GM21447 (cell line): ENCODE results near the gene CCDC141.
A peak's percentile ranks its signal among the peaks of the same experiment; 100 is the strongest.

Source experiments
- ATAC-seq: cut with Tn5 transposase; IDR thresholded peaks from one replicate; pipeline ENCODE4 v1.9.1; 2021; ENCODE audit not compliant: unreplicated experiment

CCDC141 gene

GRCh38 chr2:178914259-178914849 is 135.6 kb downstream of the CCDC141 start:
- peak; percentile 96 for ATAC-seq

- no peak for ATAC-seq
These were observed 136.9 kb downstream of the CCDC141 start for GRCh38 chr2:178913049-178913441.

- no peak for ATAC-seq
These were observed 137.4 kb downstream of the CCDC141 start for GRCh38 chr2:178912416-178913048.

DNA sequence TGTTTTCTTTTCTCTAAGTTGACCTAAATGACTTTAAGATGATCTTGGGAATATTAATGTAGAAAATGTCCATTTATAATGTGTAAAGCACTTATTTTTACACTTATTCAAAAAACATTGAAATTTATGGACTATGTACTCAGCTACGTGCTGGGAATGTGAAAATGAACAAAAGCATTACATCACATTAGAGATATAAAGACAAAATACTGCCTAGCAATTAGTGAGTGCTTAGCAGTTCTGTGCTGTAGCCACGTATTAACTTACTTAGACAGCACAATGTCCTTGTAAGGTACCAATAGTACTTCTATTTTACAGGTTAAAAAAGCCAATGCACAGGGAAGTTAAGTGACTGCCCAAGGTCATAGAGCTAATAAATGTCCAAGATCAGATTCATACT is 138.9 kb downstream of the CCDC141 start:
- no peak for ATAC-seq

GRCh38 chr2:178910005-178910404 is 139.9 kb downstream of the CCDC141 start:
- ATAC-seq = no peak

GRCh38 chr2:178909507-178909906 is 140.4 kb downstream of the CCDC141 start:
- no peak for ATAC-seq

GRCh38 chr2:178908810-178909209 is 141.1 kb downstream of the CCDC141 start:
- ATAC-seq = no peak

GRCh38 chr2:178905261-178905660 is 144.7 kb downstream of the CCDC141 start:
- ATAC-seq = no peak

DNA sequence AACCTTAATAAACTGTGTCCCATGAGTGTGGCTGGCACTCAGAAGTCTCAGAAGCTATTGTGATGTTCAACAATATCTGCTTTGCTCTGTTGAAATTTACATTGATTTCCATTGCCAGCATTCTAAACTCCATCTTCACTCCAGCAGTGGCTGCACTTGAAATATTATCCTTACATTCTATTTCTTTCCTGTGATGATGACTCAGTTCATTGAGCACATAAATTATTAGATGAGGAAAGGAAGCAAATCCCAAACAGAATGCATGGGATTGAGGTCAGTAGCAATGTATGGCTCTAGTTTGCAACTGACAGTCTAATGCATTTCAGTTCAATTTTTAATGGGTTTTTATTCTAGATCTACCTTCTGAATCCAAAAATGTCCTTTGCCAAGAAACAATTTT is 150.3 kb downstream of the CCDC141 start:
- no peak for ATAC-seq

- ATAC-seq = no peak
These were observed 154.1 kb downstream of the CCDC141 start for GRCh38 chr2:178895872-178896271.

- ATAC-seq = no peak
These were observed 154.8 kb downstream of the CCDC141 start for GRCh38 chr2:178895171-178895570.

GRCh38 chr2:178892751-178893625 is 156.9 kb downstream of the CCDC141 start:
- ATAC-seq = no peak

GRCh38 chr2:178891959-178892485 is 157.9 kb downstream of the CCDC141 start:
- ATAC-seq = no peak

DNA sequence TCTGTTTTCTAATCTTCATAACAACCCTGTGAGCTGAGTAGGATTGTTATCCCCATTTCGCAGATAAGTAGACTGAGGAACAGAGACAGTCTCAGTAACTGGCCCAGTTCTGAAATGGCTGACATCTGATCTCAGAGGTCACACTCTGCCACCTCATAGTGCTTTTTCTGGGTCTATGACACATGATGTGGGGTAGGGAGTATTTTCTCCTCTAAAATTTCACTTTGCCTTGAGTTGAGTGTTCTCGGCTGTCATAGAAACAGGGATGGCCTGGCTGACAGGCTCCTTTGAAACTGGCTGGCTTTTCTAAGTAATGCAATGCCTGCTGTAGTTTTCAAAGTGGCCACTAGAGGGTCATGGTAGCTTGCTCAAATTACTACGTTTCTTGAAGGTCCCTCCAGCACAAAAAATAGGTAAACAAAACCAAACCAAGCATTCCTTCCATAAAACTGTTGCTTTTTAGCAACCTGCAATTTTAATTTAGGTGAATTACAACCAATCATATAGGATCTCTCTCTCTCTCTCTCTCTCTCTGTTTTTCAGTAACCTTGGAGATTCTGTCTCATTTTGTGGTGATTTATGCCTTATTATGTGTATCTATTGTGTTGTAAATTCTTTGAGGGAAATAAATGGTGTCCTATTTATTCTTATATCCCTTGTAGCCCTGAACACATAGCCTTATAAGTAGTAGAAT is 158.5 kb downstream of the CCDC141 start:
- ATAC-seq = peak; percentile 93

DNA sequence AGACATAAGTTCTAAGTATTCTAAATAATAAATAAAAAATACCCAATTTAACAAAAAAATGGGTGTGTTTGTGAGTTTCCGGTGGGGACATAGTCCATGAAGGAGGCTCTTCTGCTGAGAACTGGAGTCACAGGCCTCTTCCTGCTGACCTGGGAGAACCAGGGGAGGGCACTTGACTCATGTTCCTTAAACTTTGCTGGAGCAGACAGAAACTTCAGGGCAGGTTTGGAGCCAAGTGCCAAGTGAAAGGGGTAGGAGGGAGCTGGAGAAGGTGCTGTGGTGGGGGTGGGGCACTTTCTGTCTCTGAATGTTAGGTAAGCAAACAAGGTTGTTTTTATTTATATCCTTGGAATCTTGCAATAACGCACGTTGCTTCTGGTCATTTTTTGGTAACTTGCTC is 163.9 kb downstream of the CCDC141 start:
- ATAC-seq = no peak

GRCh38 chr2:178884440-178884839 is 165.5 kb downstream of the CCDC141 start:
- no peak for ATAC-seq

- ATAC-seq = no peak
These were observed 167.1 kb downstream of the CCDC141 start for GRCh38 chr2:178882666-178883440.

DNA sequence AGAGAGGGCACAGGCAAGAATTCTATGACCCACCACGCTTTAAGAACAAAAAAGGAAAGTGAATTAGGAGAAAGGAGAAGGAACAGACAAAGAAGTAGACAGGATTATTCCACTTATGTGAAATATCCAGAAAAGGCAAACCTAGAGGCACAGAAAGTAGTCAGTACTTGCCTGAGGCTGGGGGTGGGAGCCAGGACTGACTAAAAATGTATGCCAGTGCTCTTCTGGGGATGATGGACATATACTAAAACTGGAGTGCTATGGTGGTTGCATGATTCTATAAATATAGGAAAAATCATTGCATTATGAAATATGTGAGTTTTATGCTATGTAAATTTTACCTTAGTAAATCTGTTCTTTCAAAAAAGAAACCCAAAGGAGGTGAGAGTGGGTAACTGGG is 168.9 kb downstream of the CCDC141 start:
- ATAC-seq = no peak

DNA sequence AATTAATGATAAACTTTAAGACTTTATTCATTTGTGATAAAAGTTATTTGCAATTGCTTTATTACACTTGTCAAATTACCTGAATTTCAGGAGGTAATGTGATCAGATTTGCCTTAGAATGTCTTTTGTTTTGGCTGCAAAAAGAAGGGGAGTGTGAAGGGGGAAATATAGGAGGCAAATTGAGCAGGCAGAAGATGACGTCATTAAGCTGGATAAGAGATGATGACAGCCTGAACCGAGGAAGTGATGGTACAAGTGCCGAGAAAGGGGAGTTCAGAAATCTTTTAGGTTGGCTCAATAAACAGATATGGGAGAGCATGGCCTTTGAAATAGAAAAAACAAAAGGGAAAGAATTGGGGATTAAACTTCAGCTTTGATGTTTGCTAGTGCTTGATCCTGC is 169.7 kb downstream of the CCDC141 start:
- ATAC-seq = no peak

GRCh38 chr2:178877874-178878273 is 172.1 kb downstream of the CCDC141 start:
- ATAC-seq = no peak
